Thoracic aorta (tissue), 2 donors: ENCODE data around the gene PHACTR1. TPM values are rescaled to one million over a fixed set of nuclear protein-coding genes. Genes with fewer than 3 reads are reported as not detected.
A peak's percentile ranks its signal among the peaks of the same experiment; 100 is the strongest.

ENCODE experiments used
- ATAC-seq: fragments of 150-250 bp; one replicate; pipeline ENCODE4 v1.8.0; 2017; ENCODE audit warnings: low read depth; ENCODE audit not compliant: insufficient number of reproducible peaks, low FRiP score
- DNase-seq: peaks from one replicate; pipeline ENCODE4 v3.0.0-alpha.2; 2020; ENCODE audit warnings: low spot score
- H3K27ac ChIP-seq, 2 donors: fragments of 200-600 bp; sonication (generic); 1 replicate in 1 of 2; 2 replicates in 1 of 2; pipeline ENCODE4 v1.5.1; 2016; ENCODE audit warnings: mild to moderate bottlenecking in 2 of 2, moderate library complexity in 2 of 2
- H3K27me3 ChIP-seq: fragments of 200-600 bp; sonication (generic); replicated peaks from 2 replicates; pipeline ENCODE4 v1.6.0; 2016; ENCODE audit warnings: mild to moderate bottlenecking; ENCODE audit not compliant: insufficient read depth
- H3K36me3 ChIP-seq: fragments of 200-600 bp; sonication (generic); one replicate; pipeline ENCODE4 v1.5.1; 2016
- H3K4me1 ChIP-seq, 2 donors: fragments of 200-600 bp; sonication (generic); 1 replicate in 1 of 2; 2 replicates in 1 of 2; pipeline versions ENCODE4 v1.5.1 to v1.6.0; 2016; ENCODE audit warnings: low read depth in 2 of 2, mild to moderate bottlenecking in 1 of 2; ENCODE audit not compliant: control insufficient read depth in 1 of 2
- H3K4me3 ChIP-seq: fragments of 200-600 bp; sonication (generic); 2 replicates; pipeline ENCODE4 v1.5.1; 2016; ENCODE audit warnings: mild to moderate bottlenecking
- H3K9me3 ChIP-seq: fragments of 200-600 bp; sonication (generic); 2 replicates; pipeline ENCODE4 v1.5.1; 2016
- CTCF ChIP-seq: fragments of 200-600 bp; sonication (generic); IDR thresholded peaks from one replicate; pipeline ENCODE4 v1.5.1; 2019; ENCODE audit warnings: antibody characterized with exemption
- total RNA-seq, 2 donors: library from RNA; depleted of rRNA; stranded (reverse); fragments of >200 nt; gene quantifications; one replicate each; pipeline versions ENCODE4 v1.1.0 to v1.2.3, GENCODE V29; 2016

PHACTR1 gene
- total RNA-seq, 2 donors from 2014 or later, result 42.9 to 69.1 TPM

- no peak for DNase-seq
- H3K4me1 ChIP-seq, result peaks cover 24 to 64% of the 10 kb centered on the region in 2 donors
- H3K27ac ChIP-seq, result peak overlapping the region; percentile 37 to 76
- H3K27me3 ChIP-seq, result no peaks in the 10 kb centered on the region
- H3K4me3 ChIP-seq, result no peak overlapping the region
- ATAC-seq, result no peak
- H3K9me3 ChIP-seq, result no peaks in the 10 kb centered on the region
- no peaks in the 10 kb centered on the region for H3K36me3 ChIP-seq
- TF ChIP-seq CTCF, result no peak
Measured at GRCh38 chr6:13024616-13025015, 308.0 kb downstream of the PHACTR1 start.

- Histone ChIP-seq H3K4me3 (peak overlapping the region; percentile 56), H3K27ac (peak overlapping the region; percentile 37 to 76)
- TF ChIP-seq CTCF, result no peak
Measured at GRCh38 chr6:13025893-13026499, 309.4 kb downstream of the PHACTR1 start.

GRCh38 chr6:13026557-13026956 is 310.0 kb downstream of the PHACTR1 start:
- no peak for TF ChIP-seq CTCF
- Histone ChIP-seq H3K36me3 (no peaks in the 10 kb centered on the region), H3K9me3 (no peaks in the 10 kb centered on the region), H3K4me1 (peaks cover 24 to 80% of the 10 kb centered on the region in 2 donors), H3K27me3 (no peaks in the 10 kb centered on the region), H3K4me3 (peak overlapping the region; percentile 56), H3K27ac (peak overlapping the region; percentile 37 to 76)
- ATAC-seq, result no peak
- DNase-seq, result no peak

More at GRCh38 chr6:13025893-13026499, 309.4 kb downstream of the PHACTR1 start:
- DNase-seq, result no peak
- H3K4me1 ChIP-seq, result peaks cover 24 to 78% of the 10 kb centered on the region in 2 donors
- no peaks in the 10 kb centered on the region for H3K9me3 ChIP-seq
- ATAC-seq, result no peak
- no peaks in the 10 kb centered on the region for H3K36me3 ChIP-seq
- H3K27me3 ChIP-seq, result no peaks in the 10 kb centered on the region

- Histone ChIP-seq H3K9me3 (no peaks in the 10 kb centered on the region), H3K36me3 (no peaks in the 10 kb centered on the region), H3K4me3 (no peak overlapping the region), H3K4me1 (peaks cover 25 to 82% of the 10 kb centered on the region in 2 donors), H3K27me3 (no peaks in the 10 kb centered on the region), H3K27ac (peak overlapping the region; percentile 4 to 37)
- no peak for ATAC-seq
- TF ChIP-seq CTCF, result no peak
- no peak for DNase-seq
Measured at GRCh38 chr6:13027207-13027606, 310.6 kb downstream of the PHACTR1 start.

GRCh38 chr6:13030396-13030795 is 313.8 kb downstream of the PHACTR1 start:
- Histone ChIP-seq H3K4me1 (peaks cover 24 to 89% of the 10 kb centered on the region in 2 donors), H3K4me3 (no peak overlapping the region), H3K27me3 (no peaks in the 10 kb centered on the region), H3K27ac (peak overlapping the region in 1 of 2 donors; percentile 26), H3K36me3 (no peaks in the 10 kb centered on the region), H3K9me3 (no peaks in the 10 kb centered on the region)
- no peak for TF ChIP-seq CTCF
- DNase-seq, result no peak
- ATAC-seq, result no peak
